ENCODE results near the gene INS.

- TF ChIP-seq CTCF (conservative IDR thresholded peaks at IDR 0.05; ENCODE audit: low read depth, low read length) (no peak), EZH2 (IDR thresholded peaks at IDR 0.05; ENCODE audit: borderline replicate concordance, low read depth, low read length, poor library complexity, severe bottlenecking) (no peak)
These were observed 1.2 kb downstream of the INS start for GRCh38 chr11:2159536-2160413.
